GM18505 (cell line): Measurements from ENCODE around the gene AP1M1.

ENCODE experiments used
- ATAC-seq: cut with Tn5 transposase; IDR thresholded peaks from one replicate; pipeline ENCODE4 v1.9.1; 2021; ENCODE audit not compliant: unreplicated experiment
- POLR2A ChIP-seq: IDR thresholded peaks from 4 replicates; pipeline ENCODE4 v1.6.1; 2011; ENCODE audit warnings: borderline replicate concordance; ENCODE audit not compliant: insufficient read depth, insufficient read length; ENCODE audit errors: extremely low read depth

The AP1M1 gene

DNA sequence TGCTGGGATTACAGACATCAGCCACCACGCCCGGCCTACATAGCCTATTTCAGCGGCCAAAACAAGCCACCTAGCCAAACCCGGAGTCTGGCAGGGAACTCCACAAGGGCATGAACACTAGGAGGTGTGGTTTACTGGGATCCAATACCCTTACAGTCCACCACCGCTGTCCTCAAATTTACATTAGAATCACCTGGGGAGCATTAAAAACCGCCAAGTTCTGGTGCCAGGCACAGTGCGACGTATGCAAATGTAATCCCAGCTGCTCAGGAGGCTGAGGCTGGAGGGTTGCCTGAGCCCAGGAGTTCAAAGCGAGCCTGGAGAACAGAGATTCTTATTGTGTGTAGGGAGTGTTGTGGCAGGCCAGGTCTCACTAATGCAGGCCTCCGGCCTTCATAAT is 4.2 kb upstream of the AP1M1 start:
- TF ChIP-seq POLR2A = no peak

DNA sequence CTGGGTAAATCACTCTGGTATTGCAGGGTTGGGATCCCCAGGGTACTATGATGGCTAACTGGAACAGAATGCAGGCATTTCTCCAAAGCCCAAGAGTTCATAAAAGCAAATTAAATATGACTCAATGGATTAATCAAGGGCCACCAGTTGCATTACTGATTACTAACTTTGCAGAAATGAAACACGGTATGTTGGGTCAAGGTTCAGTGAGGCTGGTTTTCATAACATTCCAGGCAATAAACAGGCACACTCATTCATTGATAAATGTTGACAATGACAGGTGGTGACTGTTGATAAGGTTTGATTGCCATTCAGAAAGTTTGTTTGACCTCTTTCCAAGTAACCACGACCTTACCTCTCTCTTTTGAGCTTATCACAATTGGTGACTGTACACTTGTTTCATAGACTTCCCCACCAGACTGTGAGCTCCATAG is 506 bp upstream of the AP1M1 start:
- no peak for TF ChIP-seq POLR2A
- no peak for ATAC-seq

More for the DNA sequence above, 4.2 kb upstream of the AP1M1 start:
- ATAC-seq = no peak

DNA sequence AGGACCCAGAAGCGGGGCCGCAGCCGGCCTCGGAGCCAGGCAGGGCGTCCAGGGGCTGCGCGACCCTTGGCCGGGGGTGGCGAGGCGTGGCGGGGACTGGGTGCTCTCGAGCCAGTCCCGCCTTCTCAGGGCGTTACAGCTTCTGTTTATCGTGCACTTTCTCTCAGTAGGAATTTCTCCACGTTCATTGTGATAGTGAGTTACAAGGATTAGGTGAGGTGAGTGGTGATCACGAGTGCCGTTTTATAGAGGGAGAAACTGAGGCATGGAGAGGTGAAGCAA is 600 bp downstream of the AP1M1 start:
- TF ChIP-seq POLR2A = no peak
- ATAC-seq = no peak

DNA sequence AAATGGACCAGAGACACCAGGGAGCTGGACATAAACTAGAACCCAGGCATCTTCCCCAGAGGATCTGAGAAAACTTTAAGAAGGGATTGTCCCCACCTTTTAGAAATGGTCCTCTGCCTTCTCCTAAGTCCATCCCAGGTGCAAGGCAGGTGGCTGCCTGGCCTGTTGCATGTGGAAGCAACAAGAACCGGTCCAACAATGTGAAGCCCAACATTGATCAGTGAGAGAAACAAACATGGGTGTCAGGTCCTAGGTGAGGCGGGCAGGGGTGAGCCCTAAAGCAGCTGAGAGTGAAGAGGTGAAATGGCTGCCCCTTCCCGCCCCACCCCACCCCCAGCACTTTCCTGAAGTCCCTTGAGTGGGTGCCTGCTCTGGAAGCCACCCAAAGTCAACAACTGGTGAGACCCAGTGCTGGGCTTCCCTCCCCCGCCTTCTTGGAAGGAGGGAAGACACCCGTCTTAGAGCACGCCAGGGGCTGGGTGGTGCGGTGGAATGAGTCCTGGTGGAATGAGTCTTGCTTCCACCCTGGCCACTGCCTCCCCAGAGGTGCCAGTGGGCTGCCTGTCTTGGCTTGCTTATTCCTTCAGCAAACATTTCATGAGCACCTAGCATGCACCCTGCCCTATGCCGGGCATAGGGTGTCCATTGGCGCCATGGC is 1.7 kb downstream of the AP1M1 start:
- ATAC-seq = no peak
- no peak for TF ChIP-seq POLR2A

DNA sequence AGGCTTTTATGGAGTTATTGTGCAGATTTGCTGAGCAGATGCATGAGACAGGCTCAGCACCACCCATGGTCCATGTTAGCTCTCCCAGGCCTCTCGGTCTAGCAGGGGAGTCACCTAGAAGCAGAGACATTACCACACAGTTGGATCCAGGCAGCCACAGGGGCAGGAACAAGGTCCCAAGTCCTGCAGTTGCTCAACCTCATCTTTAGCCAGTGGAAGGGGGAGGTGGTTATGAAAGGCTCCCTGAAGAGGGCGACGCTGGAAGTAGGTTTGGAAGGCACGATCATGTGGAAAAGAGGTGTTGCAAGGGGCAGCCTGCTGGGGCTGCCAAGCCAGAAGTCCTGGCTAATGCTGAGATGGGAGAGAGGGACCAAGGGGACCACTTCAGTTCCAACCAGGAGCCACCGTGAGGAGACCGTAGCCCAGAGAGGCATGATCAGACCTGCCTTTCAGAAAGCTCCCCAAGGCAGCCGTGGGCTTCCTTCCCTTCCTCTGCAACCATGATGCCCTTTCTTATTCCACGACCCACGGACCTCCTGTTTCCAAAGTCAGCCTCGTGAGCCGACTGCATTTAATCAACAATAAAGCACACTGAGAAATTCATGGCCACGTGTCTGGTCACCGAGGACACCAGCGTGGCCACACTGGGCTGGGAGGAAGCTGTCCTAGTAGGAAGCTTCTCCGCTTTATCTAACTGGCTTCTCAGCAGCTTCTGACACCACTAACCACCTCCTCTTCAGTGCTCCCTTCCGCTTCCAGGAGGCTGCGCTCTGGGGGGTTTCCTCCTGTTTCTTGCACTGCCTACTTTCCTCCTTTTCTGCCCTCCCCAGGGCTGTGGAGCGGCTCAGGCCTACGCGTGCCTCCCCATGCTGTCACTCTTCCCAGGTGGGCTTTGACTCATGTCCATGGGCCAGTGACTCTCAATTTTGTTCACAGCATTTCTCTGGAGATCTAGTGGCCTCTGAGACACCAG is 2.6 kb downstream of the AP1M1 start:
- ATAC-seq = no peak
- no peak for TF ChIP-seq POLR2A

DNA sequence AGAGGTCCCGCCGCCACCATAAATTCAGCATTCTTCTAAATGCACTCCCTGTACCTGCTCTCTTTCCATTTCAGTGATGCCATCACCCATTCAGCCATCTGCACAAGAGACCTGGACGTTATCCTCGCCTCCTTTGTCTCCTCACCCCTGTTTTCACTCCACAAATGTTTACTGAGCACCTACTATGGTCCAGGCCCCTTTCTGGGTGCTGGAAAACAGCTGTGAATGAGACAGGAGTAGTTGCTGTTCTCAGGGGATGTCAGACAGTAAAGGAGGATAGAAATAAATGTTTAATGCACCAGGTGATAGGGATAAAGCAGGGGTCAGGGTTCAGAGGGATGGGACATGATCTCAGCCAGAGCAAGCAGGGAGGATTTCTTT is 3.3 kb downstream of the AP1M1 start:
- no peak for ATAC-seq
- TF ChIP-seq POLR2A = no peak

DNA sequence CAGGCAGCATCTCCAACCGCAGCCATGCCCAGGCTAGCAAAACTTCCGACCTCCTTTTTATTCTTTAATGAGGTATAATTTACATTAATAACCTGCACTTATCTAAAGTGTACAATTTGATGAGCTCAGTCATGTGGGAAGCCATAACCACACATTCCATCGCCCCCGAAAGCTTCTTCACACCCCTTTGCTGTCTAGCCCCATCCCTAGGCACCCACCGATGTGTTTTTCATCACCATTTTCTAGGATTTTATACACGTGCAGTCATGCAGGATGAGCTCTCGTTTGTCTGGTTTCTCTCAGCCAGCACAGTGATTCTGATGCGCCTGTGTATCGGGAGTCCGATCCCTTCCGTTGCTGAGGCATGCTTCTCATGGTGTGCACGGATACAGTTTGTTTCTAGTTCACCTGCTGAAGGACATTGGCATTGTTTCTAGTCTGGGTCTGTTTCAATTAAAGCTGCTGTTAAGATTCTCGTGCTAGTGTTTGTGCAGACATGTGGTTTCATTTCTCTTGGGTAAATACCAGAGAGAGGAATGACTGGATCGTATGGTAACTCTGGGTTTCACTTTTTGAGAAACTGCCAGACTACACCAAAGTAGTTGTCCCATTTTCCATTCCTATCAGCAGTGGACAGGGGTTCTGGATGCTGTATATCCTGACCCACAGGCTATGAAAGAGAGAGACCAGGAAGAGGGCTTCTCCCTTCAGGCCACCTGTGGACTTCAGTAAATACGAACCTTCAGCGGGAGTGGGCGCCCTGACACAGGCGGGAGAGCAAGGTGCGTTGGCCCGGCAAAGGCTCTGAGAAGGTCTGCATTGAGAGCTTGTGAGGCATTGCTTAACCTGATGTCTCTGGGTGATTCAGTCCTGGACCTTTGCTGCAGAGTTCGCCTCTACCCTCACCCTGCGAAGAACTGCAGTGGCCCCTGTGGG is 4.9 kb downstream of the AP1M1 start:
- no peak for TF ChIP-seq POLR2A
- ATAC-seq = no peak

DNA sequence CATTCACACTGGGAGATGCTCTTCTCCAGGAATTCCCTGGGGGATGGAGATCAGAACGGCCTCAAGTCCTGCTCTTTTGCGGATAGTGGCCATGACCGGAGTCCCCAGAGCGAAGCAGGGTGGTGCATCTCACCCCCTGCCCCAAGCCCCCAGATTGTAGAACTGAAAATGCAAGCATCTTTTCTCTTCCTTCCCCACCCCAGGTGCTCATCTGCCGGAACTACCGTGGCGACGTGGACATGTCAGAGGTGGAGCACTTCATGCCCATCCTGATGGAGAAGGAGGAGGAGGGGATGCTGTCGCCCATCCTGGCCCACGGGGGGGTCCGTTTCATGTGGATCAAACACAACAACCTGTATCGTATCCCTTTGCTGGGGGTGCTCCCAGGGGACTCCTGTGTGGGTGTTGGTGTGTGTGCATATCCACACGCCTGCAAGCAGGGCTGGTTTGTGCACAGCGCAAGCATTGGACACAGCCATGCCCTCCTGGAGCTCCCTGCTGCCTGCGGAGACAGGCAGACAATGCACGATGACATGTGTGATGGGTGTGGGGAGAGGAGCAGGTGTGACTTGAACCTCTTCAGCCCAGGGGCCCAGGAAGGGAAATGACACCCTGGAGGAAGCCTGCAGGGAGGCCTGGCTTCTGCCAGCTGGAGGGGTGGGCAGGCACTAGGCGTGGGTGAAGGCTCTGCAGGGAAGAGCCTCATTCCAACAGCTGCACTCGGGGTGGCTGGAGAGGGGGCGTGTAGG is 5.7 kb downstream of the AP1M1 start:
- TF ChIP-seq POLR2A = no peak
- no peak for ATAC-seq

DNA sequence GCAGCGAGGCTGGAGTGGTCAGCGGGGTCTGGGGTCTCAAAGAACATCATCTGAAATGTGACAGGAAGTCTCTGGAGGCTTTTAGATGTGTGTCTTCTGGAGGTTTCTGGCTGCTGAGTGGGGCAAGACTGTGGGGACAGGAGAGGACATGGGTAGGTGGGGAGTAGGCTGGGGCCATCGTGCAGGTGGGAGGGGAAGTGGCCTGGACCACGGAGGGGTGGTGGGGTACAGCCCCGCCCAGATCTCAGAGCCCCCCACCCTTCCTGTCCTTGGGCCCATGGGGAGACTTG is 6.2 kb downstream of the AP1M1 start:
- ATAC-seq = no peak
- no peak for TF ChIP-seq POLR2A

DNA sequence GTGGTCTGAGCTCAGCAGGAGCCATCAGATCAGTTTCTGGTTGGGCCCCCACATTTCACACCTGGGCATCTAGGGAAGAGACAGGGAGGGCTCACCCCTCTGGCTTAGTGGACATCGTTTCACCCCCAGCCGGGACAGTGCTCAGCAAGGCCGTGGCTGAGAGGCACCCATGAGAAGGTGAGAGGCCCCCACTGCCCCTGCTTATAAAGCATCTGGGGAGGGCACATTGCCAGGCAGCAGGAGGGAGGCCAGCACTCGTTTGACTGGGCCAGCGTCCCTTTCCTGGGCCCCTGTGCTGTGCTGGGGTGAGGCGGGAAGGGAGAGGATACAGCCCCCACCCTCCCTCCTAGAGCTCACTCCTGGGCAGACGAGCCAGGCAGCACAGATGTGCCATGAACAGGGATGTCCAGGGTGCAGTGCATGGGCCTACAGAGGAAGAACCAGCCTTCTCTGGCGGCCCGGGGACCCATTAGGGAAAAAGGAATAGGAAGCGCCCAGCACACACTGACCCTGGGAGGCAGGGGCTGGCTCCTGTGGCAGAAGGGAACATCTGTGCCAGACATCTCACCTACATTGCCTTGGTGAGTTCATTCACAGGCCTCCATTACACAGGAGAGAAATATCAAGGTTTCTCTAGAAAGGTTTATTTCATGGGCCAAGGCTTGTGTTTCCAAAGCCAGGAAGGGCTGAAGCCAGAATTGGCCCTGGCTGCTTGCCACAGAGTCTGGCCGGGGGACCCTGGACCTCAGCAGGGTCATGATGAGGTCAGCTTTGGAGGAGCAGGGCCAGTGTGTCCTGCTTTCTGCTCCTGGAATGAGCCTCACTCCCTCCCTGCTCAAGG is 7.7 kb downstream of the AP1M1 start:
- no peak for TF ChIP-seq POLR2A
- no peak for ATAC-seq

DNA sequence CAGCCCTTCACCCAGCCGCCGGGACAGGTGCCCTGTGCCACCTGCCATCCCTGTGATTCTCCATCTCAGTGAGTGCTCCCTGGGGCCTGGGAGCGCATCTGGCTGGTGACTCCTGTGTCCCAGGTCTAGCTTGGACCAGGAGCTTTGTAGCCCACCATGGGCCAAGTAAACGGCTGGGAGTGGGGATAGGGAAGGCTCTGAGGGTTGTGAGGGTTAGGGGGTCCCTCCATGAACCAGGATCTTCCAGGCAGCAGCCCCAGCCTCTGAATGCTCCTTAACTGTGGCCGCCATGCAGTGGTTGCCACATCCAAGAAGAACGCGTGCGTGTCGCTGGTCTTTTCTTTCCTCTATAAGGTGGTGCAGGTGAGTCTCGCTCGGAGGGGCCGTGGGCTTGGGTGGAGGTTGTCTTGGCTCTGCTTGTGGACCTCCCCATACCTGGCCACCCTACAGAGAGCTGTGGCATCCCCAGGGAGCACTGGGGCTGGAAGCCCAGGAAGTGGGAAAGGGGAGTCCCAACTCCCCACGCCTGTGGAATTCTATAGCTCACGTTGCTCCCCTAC is 8.4 kb downstream of the AP1M1 start:
- TF ChIP-seq POLR2A = no peak

DNA sequence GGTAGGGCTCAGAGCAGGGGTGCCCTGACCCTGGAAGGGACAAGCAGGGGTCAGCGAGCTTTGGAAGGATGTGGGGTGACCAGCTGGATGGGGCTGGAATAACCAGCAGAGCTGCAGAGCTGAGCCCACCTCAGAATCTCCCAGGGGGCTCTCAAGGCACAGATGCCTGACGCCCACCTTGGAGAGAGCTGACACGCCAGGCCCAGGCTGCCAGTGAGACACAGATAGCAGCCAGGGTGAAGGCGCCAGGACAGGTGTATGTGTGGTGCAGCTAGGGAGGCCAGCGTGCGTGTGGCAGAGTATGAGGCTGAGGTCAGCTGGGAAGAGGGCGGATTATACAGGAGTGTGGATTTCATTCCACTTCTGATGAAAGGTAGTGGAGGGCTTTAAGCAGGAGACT is 8.9 kb downstream of the AP1M1 start:
- no peak for TF ChIP-seq POLR2A
- no peak for ATAC-seq

More for the DNA sequence above, 8.4 kb downstream of the AP1M1 start:
- ATAC-seq = no peak
